Heart left ventricle (tissue), 13 donors: ENCODE measurements around the gene KIAA0930.
"Not testable (repeated sequence)": the region's sequence is repeated elsewhere in the genome, so short reads cannot be mapped to it uniquely, and the experiment has no call there.

Experiments
- POLR2A ChIP-seq, 2 donors: fragments of 450-650 bp; IDR thresholded peaks; one replicate each; pipeline ENCODE4 v1.6.1; 2017; ENCODE audit warnings: antibody characterized with exemption in 2 of 2, mild to moderate bottlenecking in 2 of 2, moderate library complexity in 2 of 2
- TF ChIP-seq, protein P1 (sequence below), 12 donors: fragments of 200-600 bp; sonication (generic) in 4 of 12; IDR thresholded peaks; one replicate each; pipeline versions ENCODE4 v1.5.0 to v1.8.0; 2018 to 2022; ENCODE audit warnings: antibody characterized with exemption in 12 of 12, mild to moderate bottlenecking in 5 of 12
- donor health status: ischemic (EF 13 %, LVEDD 7.1; RV severe dilation, severe dysfunction).
- donor health status: DM: no; HTN: yes; CAD: no.
- donor health status: DM: no; HTN: no; CAD: no.
- donor health status: ischemic (EF 25% LVEDD 6.9; RV normal size, moderate dysfunction).
- donor health status: ischemic (EF 25% LVEDD 5.7; RV mildly dilated, moderate dysfunction).
- donor health status: ischemic (EF 35%, LVEDD 5.7; RV mildly dilated, moderate dysfunction).
- donor health status: nonischemic (EF 11% LVEDD 7.7; RV severe dilation, severe dysfunction).
- donor health status: DM: yes; HTN: yes; CAD: no.
- donor health status: PGD.
- donor health status: ischemic (EF 29% LVEDD 5.4; RV normal size, mild dysfunction).
- donor health status: nonischemic (EF 23%, LVEDD 6.1; RV moderate dilation, normal function).

DNA sequence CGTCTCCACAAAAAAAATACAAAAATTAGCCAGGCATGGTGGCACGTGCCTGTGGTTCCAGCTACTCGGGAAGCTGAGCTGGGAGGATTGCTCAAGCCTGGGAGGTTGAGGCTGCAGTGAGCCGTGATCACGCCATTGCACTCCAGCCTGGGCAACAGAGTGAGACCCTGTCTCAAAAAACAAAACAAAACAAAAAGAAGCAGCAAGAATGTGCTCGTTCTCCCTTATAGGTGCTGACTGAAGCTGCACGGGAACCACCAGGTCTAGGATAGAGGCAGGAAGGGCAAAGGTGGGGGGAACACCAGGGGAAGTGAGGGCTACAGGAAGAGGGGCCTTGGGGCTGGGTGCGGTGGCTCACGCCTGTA is 19.7 kb upstream of the KIAA0930 start:
- TF ChIP-seq, protein P1, sequence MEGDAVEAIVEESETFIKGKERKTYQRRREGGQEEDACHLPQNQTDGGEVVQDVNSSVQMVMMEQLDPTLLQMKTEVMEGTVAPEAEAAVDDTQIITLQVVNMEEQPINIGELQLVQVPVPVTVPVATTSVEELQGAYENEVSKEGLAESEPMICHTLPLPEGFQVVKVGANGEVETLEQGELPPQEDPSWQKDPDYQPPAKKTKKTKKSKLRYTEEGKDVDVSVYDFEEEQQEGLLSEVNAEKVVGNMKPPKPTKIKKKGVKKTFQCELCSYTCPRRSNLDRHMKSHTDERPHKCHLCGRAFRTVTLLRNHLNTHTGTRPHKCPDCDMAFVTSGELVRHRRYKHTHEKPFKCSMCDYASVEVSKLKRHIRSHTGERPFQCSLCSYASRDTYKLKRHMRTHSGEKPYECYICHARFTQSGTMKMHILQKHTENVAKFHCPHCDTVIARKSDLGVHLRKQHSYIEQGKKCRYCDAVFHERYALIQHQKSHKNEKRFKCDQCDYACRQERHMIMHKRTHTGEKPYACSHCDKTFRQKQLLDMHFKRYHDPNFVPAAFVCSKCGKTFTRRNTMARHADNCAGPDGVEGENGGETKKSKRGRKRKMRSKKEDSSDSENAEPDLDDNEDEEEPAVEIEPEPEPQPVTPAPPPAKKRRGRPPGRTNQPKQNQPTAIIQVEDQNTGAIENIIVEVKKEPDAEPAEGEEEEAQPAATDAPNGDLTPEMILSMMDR (IDR thresholded peaks at IDR 0.05) = not testable (repeated sequence)
- TF ChIP-seq POLR2A (IDR thresholded peaks at IDR 0.05) = not testable (repeated sequence)
